ENCODE data around the gene SUPT20HL2. TPM values are rescaled to one million over a fixed set of nuclear protein-coding genes. Genes with fewer than 3 reads are reported as not detected.

The SUPT20HL2 gene
- total and polyA plus RNA-seq, 2 donors (not counting 3 experiments of a cell fraction or from before 2014, with no cell fraction given): not detected

GRCh38 chrX:24325231-24325630 is 11.4 kb upstream of the SUPT20HL2 start:
- TF ChIP-seq FOS (IDR thresholded peaks at IDR 0.05; ENCODE audit: borderline replicate concordance, insufficient read depth, low read length) (no peak), POLR2A (IDR thresholded peaks at IDR 0.05; ENCODE audit: low read depth, low read length) (no peak), POLR2AphosphoS5 (IDR thresholded peaks at IDR 0.05; ENCODE audit: insufficient read depth, low read depth, low read length) (no peak), JUN (IDR thresholded peaks at IDR 0.05; ENCODE audit: borderline replicate concordance, insufficient read depth, insufficient read length, low read depth) (no peak), GATA2 (IDR thresholded peaks at IDR 0.05; ENCODE audit: insufficient read depth, insufficient read length, low read depth, low read length) (no peak), MYC (IDR thresholded peaks at IDR 0.05; ENCODE audit: low read depth, low read length) (no peak), MAX (IDR thresholded peaks at IDR 0.05; ENCODE audit: insufficient read depth, insufficient read length) (no peak)
- Histone ChIP-seq H4K20me1 (replicated peaks; ENCODE audit: control insufficient read depth, extremely low read depth, insufficient read depth, low read length) (no peaks in the 10 kb centered on the region), H3K4me1 (ENCODE audit: control insufficient read depth, extremely low read depth, insufficient read depth, low read length) (no peaks in the 10 kb centered on the region), H3K9me3 (replicated peaks; ENCODE audit: control insufficient read depth, insufficient read depth, low read length) (no peaks in the 10 kb centered on the region), H3K27me3 (ENCODE audit: control insufficient read depth in 2 of 2, insufficient read depth in 2 of 2, low read length in 2 of 2) (no peaks in the 10 kb centered on the region), H3K36me3 (ENCODE audit: control insufficient read depth in 2 of 2, extremely low read depth in 1 of 2, insufficient read depth in 2 of 2, low read length in 2 of 2) (no peaks in the 10 kb centered on the region), H3K79me2 (ENCODE audit: control insufficient read depth, insufficient read depth, low read length) (no peaks in the 10 kb centered on the region), H3K27ac (ENCODE audit: insufficient read depth, low read depth, low read length) (no peak overlapping the region), H3K9me1 (replicated peaks; ENCODE audit: control insufficient read depth, extremely low read depth, insufficient read depth, low read length) (no peaks in the 10 kb centered on the region), H3K4me3 (replicated peaks in 1 of 3; ENCODE audit: insufficient read depth in 1 of 3, low read depth in 1 of 3, low read length in 3 of 3) (no peak overlapping the region), H3K9ac (replicated peaks; ENCODE audit: extremely low read depth, insufficient read depth, low read length) (no peak overlapping the region), H2AFZ (ENCODE audit: low read depth, low read length) (no peak overlapping the region), H3K4me2 (ENCODE audit: insufficient read depth, low read length) (no peak overlapping the region)
- DNase-seq (ENCODE audit: low read depth, low spot score) (no peak), FAIRE-seq (no peak)
- no TSS peak for BruUV-seq (replicated peaks)
- intact Hi-C loops (cut with micrococcal nuclease) (no loop called here), dilution Hi-C loops (cut with MboI; ENCODE audit: extremely low pct_ligation_motif_present, low sequenced_read_pairs) (no loop called here)
- CTCF ChIA-PET: no interaction called here
- POLR2A ChIA-PET: no interaction called here

GRCh38 chrX:24321741-24322395 is 8.0 kb upstream of the SUPT20HL2 start:
- H3K9me3 ChIP-seq (replicated peaks; ENCODE audit: control insufficient read depth, insufficient read depth, low read length): no peaks in the 10 kb centered on the region
- no peaks in the 10 kb centered on the region for H3K9me1 ChIP-seq (replicated peaks; ENCODE audit: control insufficient read depth, extremely low read depth, insufficient read depth, low read length)
- H3K4me3 ChIP-seq (replicated peaks in 1 of 3; ENCODE audit: insufficient read depth in 1 of 3, low read depth in 1 of 3, low read length in 3 of 3): no peak overlapping the region
- ChIA-PET POLR2A (no interaction called here), CTCF (no interaction called here)
- H4K20me1 ChIP-seq (replicated peaks; ENCODE audit: control insufficient read depth, extremely low read depth, insufficient read depth, low read length): no peaks in the 10 kb centered on the region
- no peak overlapping the region for H2AFZ ChIP-seq (ENCODE audit: low read depth, low read length)
- TF ChIP-seq POLR2A (IDR thresholded peaks at IDR 0.05; ENCODE audit: low read depth, low read length) (no peak), GATA2 (IDR thresholded peaks at IDR 0.05; ENCODE audit: insufficient read depth, insufficient read length, low read depth, low read length) (no peak), FOS (IDR thresholded peaks at IDR 0.05; ENCODE audit: borderline replicate concordance, insufficient read depth, low read length) (no peak), POLR2AphosphoS5 (IDR thresholded peaks at IDR 0.05; ENCODE audit: insufficient read depth, low read depth, low read length) (no peak), JUN (IDR thresholded peaks at IDR 0.05; ENCODE audit: borderline replicate concordance, insufficient read depth, insufficient read length, low read depth) (no peak), CTCF (IDR thresholded peaks at IDR 0.05; ENCODE audit: extremely low read depth in 1 of 2, insufficient read depth in 1 of 2, low read depth in 1 of 2, low read length in 2 of 2) (no peak), EZH2 (IDR thresholded peaks at IDR 0.05; ENCODE audit: borderline replicate concordance, low read depth, low read length, severe bottlenecking) (no peak), MYC (IDR thresholded peaks at IDR 0.05; ENCODE audit: low read depth, low read length) (no peak), MAX (IDR thresholded peaks at IDR 0.05; ENCODE audit: insufficient read depth, insufficient read length) (no peak)
- dilution Hi-C loops (cut with MboI; ENCODE audit: extremely low pct_ligation_motif_present, low sequenced_read_pairs): no loop called here
- BruUV-seq (replicated peaks): no TSS peak
- intact Hi-C loops (cut with micrococcal nuclease): no loop called here
- H3K79me2 ChIP-seq (ENCODE audit: control insufficient read depth, insufficient read depth, low read length): no peaks in the 10 kb centered on the region
- no peak overlapping the region for H3K4me2 ChIP-seq (ENCODE audit: insufficient read depth, low read length)
- no peak for FAIRE-seq
- no peaks in the 10 kb centered on the region for H3K36me3 ChIP-seq (ENCODE audit: control insufficient read depth in 2 of 2, extremely low read depth in 1 of 2, insufficient read depth in 2 of 2, low read length in 2 of 2)
- H3K27ac ChIP-seq (ENCODE audit: insufficient read depth, low read depth, low read length): no peak overlapping the region
- DNase-seq (ENCODE audit: low read depth, low spot score): no peak
- no peaks in the 10 kb centered on the region for H3K27me3 ChIP-seq (ENCODE audit: control insufficient read depth in 2 of 2, insufficient read depth in 2 of 2, low read length in 2 of 2)
- no peak overlapping the region for H3K9ac ChIP-seq (replicated peaks; ENCODE audit: extremely low read depth, insufficient read depth, low read length)
- H3K4me1 ChIP-seq (ENCODE audit: control insufficient read depth, extremely low read depth, insufficient read depth, low read length): no peaks in the 10 kb centered on the region
